KMS-11 (cell line): ENCODE measurements around the gene TTF1.

Experiments used
- H2AFZ ChIP-seq: fragments of 200-600 bp; sonication (generic); 2 replicates; pipeline ENCODE4 v1.6.1; 2016; ENCODE audit warnings: antibody characterized with exemption, mixed run types, low read depth
- H3K27ac ChIP-seq: fragments of 200-600 bp; sonication (generic); 2 replicates; pipeline ENCODE4 v1.6.1; 2016; ENCODE audit warnings: mild to moderate bottlenecking, mixed run types
- H3K27me3 ChIP-seq: fragments of 200-600 bp; sonication (generic); 2 replicates; pipeline ENCODE4 v1.6.1; 2017; ENCODE audit warnings: mild to moderate bottlenecking, low read depth, mixed run types, moderate library complexity; ENCODE audit not compliant: insufficient read depth
- H3K36me3 ChIP-seq: fragments of 200-600 bp; sonication (generic); 2 replicates; pipeline ENCODE4 v1.6.1; 2017; ENCODE audit warnings: mild to moderate bottlenecking, mixed run types; ENCODE audit not compliant: insufficient read depth
- H3K4me1 ChIP-seq: fragments of 200-600 bp; sonication (generic); 2 replicates; pipeline ENCODE4 v1.6.1; 2016; ENCODE audit warnings: mild to moderate bottlenecking, low read depth, mixed run types; ENCODE audit not compliant: poor library complexity, severe bottlenecking
- H3K4me2 ChIP-seq: fragments of 200-600 bp; sonication (generic); 2 replicates; pipeline ENCODE4 v1.7.0; 2016; ENCODE audit warnings: mild to moderate bottlenecking, mixed run types
- H3K4me3 ChIP-seq: fragments of 200-600 bp; sonication (generic); IDR thresholded peaks from 2 replicates; pipeline ENCODE4 v1.6.1; 2017; ENCODE audit warnings: low read depth, low read length, mixed read lengths; ENCODE audit not compliant: insufficient read depth
- H3K79me2 ChIP-seq: fragments of 200-600 bp; sonication (generic); 2 replicates; pipeline ENCODE4 v1.6.1; 2016; ENCODE audit warnings: low read depth, mixed run types; ENCODE audit not compliant: insufficient read depth
- H3K9ac ChIP-seq: fragments of 200-600 bp; sonication (generic); 2 replicates; pipeline ENCODE4 v1.6.1; 2016; ENCODE audit warnings: mild to moderate bottlenecking, mixed run types
- H4K20me1 ChIP-seq: fragments of 200-600 bp; sonication (generic); 2 replicates; pipeline ENCODE4 v1.6.1; 2016; ENCODE audit warnings: mild to moderate bottlenecking, mixed run types; ENCODE audit not compliant: insufficient read depth
- CTCF ChIP-seq: fragments of 200-600 bp; sonication (generic); conservative IDR thresholded peaks from 2 replicates; pipeline ENCODE4 v1.6.1; 2017; ENCODE audit warnings: low read depth, mild to moderate bottlenecking, antibody characterized with exemption, low read length, moderate library complexity, mixed read lengths

TTF1 gene

GRCh38 chr9:132447346-132447745 is 40.7 kb upstream of the TTF1 start:
- Histone ChIP-seq H3K4me3 (no peak overlapping the region), H3K36me3 (no peaks in the 10 kb centered on the region), H4K20me1 (no peaks in the 10 kb centered on the region), H3K27me3 (peaks cover 20% of the 10 kb centered on the region; the same call in 1 of the 2 replicates), H2AFZ (no peak overlapping the region), H3K4me2 (no peak overlapping the region), H3K4me1 (no peaks in the 10 kb centered on the region), H3K27ac (no peak overlapping the region), H3K79me2 (no peaks in the 10 kb centered on the region), H3K9ac (no peak overlapping the region)
- no peak for TF ChIP-seq CTCF

- TF ChIP-seq CTCF = no peak
- Histone ChIP-seq H4K20me1 (no peaks in the 10 kb centered on the region), H3K27me3 (peaks cover 21% of the 10 kb centered on the region; the same call in 1 of the 2 replicates)
Observed at GRCh38 chr9:132446887-132447286, 40.2 kb upstream of the TTF1 start.

GRCh38 chr9:132443951-132444607 is 37.4 kb upstream of the TTF1 start:
- no peak overlapping the region for H2AFZ ChIP-seq
- H3K27me3 ChIP-seq = peaks cover 23% of the 10 kb centered on the region; the same call in 1 of the 2 replicates
- H3K27ac ChIP-seq = no peak overlapping the region

More at GRCh38 chr9:132446887-132447286, 40.2 kb upstream of the TTF1 start:
- Histone ChIP-seq H3K4me1 (no peaks in the 10 kb centered on the region), H2AFZ (no peak overlapping the region), H3K36me3 (no peaks in the 10 kb centered on the region), H3K4me2 (no peak overlapping the region), H3K4me3 (no peak overlapping the region), H3K79me2 (no peaks in the 10 kb centered on the region), H3K9ac (no peak overlapping the region), H3K27ac (no peak overlapping the region)

GRCh38 chr9:132441404-132441803 is 34.8 kb upstream of the TTF1 start:
- Histone ChIP-seq H3K9ac (no peak overlapping the region), H3K4me3 (no peak overlapping the region), H3K27ac (no peak overlapping the region), H3K36me3 (no peaks in the 10 kb centered on the region), H3K27me3 (peaks cover 24% of the 10 kb centered on the region; the same call in 1 of the 2 replicates), H2AFZ (no peak overlapping the region), H4K20me1 (no peaks in the 10 kb centered on the region), H3K4me2 (no peak overlapping the region), H3K79me2 (no peaks in the 10 kb centered on the region), H3K4me1 (no peaks in the 10 kb centered on the region)
- TF ChIP-seq CTCF = no peak

More at GRCh38 chr9:132443951-132444607, 37.4 kb upstream of the TTF1 start:
- no peak for TF ChIP-seq CTCF
- no peak overlapping the region for H3K9ac ChIP-seq
- H3K4me2 ChIP-seq = no peak overlapping the region
- H3K79me2 ChIP-seq = no peaks in the 10 kb centered on the region
- no peak overlapping the region for H3K4me3 ChIP-seq
- H3K4me1 ChIP-seq = no peaks in the 10 kb centered on the region
- H3K36me3 ChIP-seq = no peaks in the 10 kb centered on the region
- no peaks in the 10 kb centered on the region for H4K20me1 ChIP-seq
